Measurements from ENCODE around the gene ADORA3.
A peak's percentile ranks its signal among the peaks of the same experiment; 100 is the strongest.

Gene ADORA3

DNA sequence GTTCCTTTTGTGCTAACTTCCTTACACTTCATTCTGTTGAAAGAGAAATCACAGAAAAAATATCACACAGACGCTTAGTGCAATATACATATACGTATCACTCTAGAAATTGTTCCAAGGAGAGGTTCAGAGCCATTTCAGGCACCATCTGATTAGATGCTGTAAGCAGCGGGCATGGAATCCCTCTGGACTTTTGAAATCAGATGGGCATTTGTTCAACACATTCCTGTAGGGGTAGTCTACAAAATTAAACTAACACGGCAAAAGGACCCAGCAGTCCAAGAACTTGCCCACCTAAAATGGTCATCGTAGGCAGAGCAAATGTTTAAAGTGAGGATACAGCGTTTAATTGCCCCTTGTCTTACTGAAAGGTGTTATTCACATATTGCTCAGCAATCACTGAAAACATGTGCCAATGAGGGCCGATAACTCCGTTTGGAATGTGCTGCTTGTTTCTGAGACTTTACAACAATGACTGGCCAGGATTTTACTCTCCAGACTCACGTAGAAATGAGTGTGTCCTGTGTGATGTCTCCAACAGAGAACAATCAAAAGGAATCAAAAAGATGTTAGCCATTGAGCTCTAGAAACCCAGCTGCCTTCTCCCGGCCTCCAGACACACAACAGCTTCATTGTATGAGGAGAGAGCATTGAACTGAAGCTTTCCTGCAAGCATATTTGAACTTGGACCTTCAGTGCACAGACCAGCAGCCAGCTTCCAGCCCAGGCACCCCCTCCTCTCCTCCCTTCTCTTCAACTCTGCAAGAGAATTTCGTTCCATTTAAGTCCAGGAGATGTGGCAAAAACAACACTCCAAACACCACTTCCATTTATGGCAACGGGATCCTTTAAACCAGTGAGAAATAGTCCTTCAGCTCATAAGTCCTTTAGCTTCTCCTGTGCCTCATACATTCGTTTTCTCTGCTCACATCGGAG is 32.1 kb upstream of the ADORA3 start:
- TF ChIP-seq, protein P1, sequence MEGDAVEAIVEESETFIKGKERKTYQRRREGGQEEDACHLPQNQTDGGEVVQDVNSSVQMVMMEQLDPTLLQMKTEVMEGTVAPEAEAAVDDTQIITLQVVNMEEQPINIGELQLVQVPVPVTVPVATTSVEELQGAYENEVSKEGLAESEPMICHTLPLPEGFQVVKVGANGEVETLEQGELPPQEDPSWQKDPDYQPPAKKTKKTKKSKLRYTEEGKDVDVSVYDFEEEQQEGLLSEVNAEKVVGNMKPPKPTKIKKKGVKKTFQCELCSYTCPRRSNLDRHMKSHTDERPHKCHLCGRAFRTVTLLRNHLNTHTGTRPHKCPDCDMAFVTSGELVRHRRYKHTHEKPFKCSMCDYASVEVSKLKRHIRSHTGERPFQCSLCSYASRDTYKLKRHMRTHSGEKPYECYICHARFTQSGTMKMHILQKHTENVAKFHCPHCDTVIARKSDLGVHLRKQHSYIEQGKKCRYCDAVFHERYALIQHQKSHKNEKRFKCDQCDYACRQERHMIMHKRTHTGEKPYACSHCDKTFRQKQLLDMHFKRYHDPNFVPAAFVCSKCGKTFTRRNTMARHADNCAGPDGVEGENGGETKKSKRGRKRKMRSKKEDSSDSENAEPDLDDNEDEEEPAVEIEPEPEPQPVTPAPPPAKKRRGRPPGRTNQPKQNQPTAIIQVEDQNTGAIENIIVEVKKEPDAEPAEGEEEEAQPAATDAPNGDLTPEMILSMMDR (conservative IDR thresholded peaks at IDR 0.05; ENCODE audit: low read depth, low read length), result no peak
- Histone ChIP-seq H3K4me2 (no peak overlapping the region), H4K20me1 (ENCODE audit: insufficient read depth) (no peaks in the 10 kb centered on the region), H2AFZ (ENCODE audit: low read depth) (no peak overlapping the region), H3K79me2 (ENCODE audit: insufficient read depth, low read depth) (no peaks in the 10 kb centered on the region), H3K27ac (no peak overlapping the region), H3K36me3 (ENCODE audit: insufficient read depth) (no peaks in the 10 kb centered on the region), H3K4me1 (ENCODE audit: low read depth, poor library complexity, severe bottlenecking) (no peaks in the 10 kb centered on the region), H3K27me3 (ENCODE audit: insufficient read depth, low read depth) (no peaks in the 10 kb centered on the region), H3K9ac (no peak overlapping the region), H3K4me3 (IDR thresholded peaks at IDR 0.05; ENCODE audit: insufficient read depth, low read depth, low read length) (no peak overlapping the region)

GRCh38 chr1:111520053-111520452 is 16.6 kb upstream of the ADORA3 start:
- Histone ChIP-seq H3K4me3 (IDR thresholded peaks at IDR 0.05; ENCODE audit: insufficient read depth, low read depth, low read length) (no peak overlapping the region), H3K4me1 (ENCODE audit: low read depth, poor library complexity, severe bottlenecking) (peaks cover 39% of the 10 kb centered on the region), H3K36me3 (ENCODE audit: insufficient read depth) (no peaks in the 10 kb centered on the region), H3K27ac (no peak overlapping the region), H3K79me2 (ENCODE audit: insufficient read depth, low read depth) (no peaks in the 10 kb centered on the region), H3K9ac (no peak overlapping the region), H3K4me2 (no peak overlapping the region), H2AFZ (ENCODE audit: low read depth) (no peak overlapping the region), H3K27me3 (ENCODE audit: insufficient read depth, low read depth) (no peaks in the 10 kb centered on the region), H4K20me1 (ENCODE audit: insufficient read depth) (no peaks in the 10 kb centered on the region)
- TF ChIP-seq, protein P1 (conservative IDR thresholded peaks at IDR 0.05; ENCODE audit: low read depth, low read length), result no peak

DNA sequence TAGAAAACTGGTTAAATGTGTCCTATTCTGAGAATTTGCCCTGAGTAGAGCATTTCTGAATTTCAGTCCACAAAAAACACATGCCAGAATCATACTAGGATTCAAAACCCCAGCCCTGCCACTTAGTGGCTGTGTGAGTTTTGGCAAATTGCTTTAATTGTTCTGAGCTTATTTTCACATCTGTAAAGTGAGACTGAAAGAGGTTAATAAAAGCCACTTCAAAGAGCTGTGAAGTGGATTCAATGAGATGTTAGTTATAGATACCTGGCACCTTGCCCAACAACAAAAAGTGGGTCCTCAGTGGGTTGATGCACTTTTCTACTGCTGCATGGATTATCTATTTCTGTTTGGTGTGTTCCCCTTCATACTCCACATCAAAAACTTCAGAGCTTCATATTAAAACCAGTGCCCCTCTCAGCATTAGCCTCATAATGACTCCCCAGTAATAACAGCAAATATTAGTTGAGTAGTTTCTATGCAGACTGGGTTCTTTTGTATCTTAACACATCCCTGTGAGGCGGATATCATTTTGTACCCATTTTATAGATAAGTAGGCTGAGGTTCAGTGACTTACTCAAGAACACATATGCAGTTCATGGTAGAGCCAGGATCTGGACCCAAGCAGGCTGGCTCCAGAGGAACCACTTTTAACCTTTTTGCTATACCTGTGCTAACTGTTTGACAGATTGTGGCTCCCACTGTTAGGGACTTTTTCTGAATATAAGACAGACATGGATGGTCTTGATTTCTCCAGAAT is 14.2 kb upstream of the ADORA3 start:
- Histone ChIP-seq H3K79me2 (ENCODE audit: insufficient read depth, low read depth) (no peaks in the 10 kb centered on the region), H3K9ac (no peak overlapping the region), H3K4me3 (IDR thresholded peaks at IDR 0.05; ENCODE audit: insufficient read depth, low read depth, low read length) (no peak overlapping the region), H4K20me1 (ENCODE audit: insufficient read depth) (no peaks in the 10 kb centered on the region), H3K4me1 (ENCODE audit: low read depth, poor library complexity, severe bottlenecking) (peaks cover 39% of the 10 kb centered on the region), H3K36me3 (ENCODE audit: insufficient read depth) (no peaks in the 10 kb centered on the region), H3K4me2 (peak overlapping the region; percentile 34; the same call in 1 of the 2 replicates), H2AFZ (ENCODE audit: low read depth) (no peak overlapping the region), H3K27ac (no peak overlapping the region; the same call in 1 of the 2 replicates), H3K27me3 (ENCODE audit: insufficient read depth, low read depth) (no peaks in the 10 kb centered on the region)
- TF ChIP-seq, protein P1 (conservative IDR thresholded peaks at IDR 0.05; ENCODE audit: low read depth, low read length), result no peak

- Histone ChIP-seq H3K9ac (no peak overlapping the region), H3K27me3 (ENCODE audit: insufficient read depth, low read depth) (no peaks in the 10 kb centered on the region), H3K4me2 (peak overlapping the region; percentile 34; the same call in 1 of the 2 replicates), H3K36me3 (ENCODE audit: insufficient read depth) (no peaks in the 10 kb centered on the region), H3K79me2 (ENCODE audit: insufficient read depth, low read depth) (no peaks in the 10 kb centered on the region), H3K4me1 (ENCODE audit: low read depth, poor library complexity, severe bottlenecking) (peaks cover 55% of the 10 kb centered on the region), H3K27ac (no peak overlapping the region), H4K20me1 (ENCODE audit: insufficient read depth) (no peaks in the 10 kb centered on the region), H3K4me3 (IDR thresholded peaks at IDR 0.05; ENCODE audit: insufficient read depth, low read depth, low read length) (no peak overlapping the region), H2AFZ (ENCODE audit: low read depth) (no peak overlapping the region)
- TF ChIP-seq, protein P1 (conservative IDR thresholded peaks at IDR 0.05; ENCODE audit: low read depth, low read length), result no peak
Observed at GRCh38 chr1:111516005-111516535, 12.6 kb upstream of the ADORA3 start.

Measured in KMS-11 (cell line).